Measurements from ENCODE around the gene MCM9. TPM values are rescaled to one million over a fixed set of nuclear protein-coding genes. Genes with fewer than 3 reads are reported as not detected.

MCM9 gene
- total and polyA plus RNA-seq, 8 donors: 5.0 to 14.4 (median 7.7) TPM

- H3K27me3 ChIP-seq: no peaks in the 10 kb centered on the region
- intact Hi-C loops (cut with DNase I): no loop called here
- no peak overlapping the region for H3K27ac ChIP-seq
- peaks cover 0 to 4% (median 0%) of the 10 kb centered on the region in 3 donors for H3K4me1 ChIP-seq
- 97 to 99% methylated on average over 5 of the region's 5 CpGs for WGBS, 2 donors
- TF ChIP-seq CTCF (IDR thresholded peaks at IDR 0.05): no peak
- H3K36me3 ChIP-seq: no peaks in the 10 kb centered on the region
- DNase-seq: no peak
- no peak for ATAC-seq
- FAIRE-seq: no peak
- H3K4me3 ChIP-seq: no peak overlapping the region
- H3K9me3 ChIP-seq: no peaks in the 10 kb centered on the region
Measured at GRCh38 chr6:118789419-118789818, 145.5 kb downstream of the MCM9 start.

- intact Hi-C loops (cut with DNase I): no loop called here
- DNase-seq (no peak), ATAC-seq (no peak), FAIRE-seq (no peak)
- no peak for TF ChIP-seq CTCF (IDR thresholded peaks at IDR 0.05)
- peaks cover 0 to 10% (median 4%) of the 10 kb centered on the region in 3 donors for H3K4me1 ChIP-seq
- no peaks in the 10 kb centered on the region for H3K27me3 ChIP-seq
- no peak overlapping the region for H3K27ac ChIP-seq
- WGBS, 2 donors: 83 to 87% methylated on average over 4 of the region's 4 CpGs
- no peaks in the 10 kb centered on the region for H3K9me3 ChIP-seq
- H3K36me3 ChIP-seq: no peaks in the 10 kb centered on the region
- H3K4me3 ChIP-seq: no peak overlapping the region
Measured at GRCh38 chr6:118788702-118789101, 146.3 kb downstream of the MCM9 start.

- Histone ChIP-seq H3K36me3 (no peaks in the 10 kb centered on the region), H3K4me1 (peaks cover 0 to 10% (median 4%) of the 10 kb centered on the region in 3 donors), H3K4me3 (no peak overlapping the region), H3K9me3 (no peaks in the 10 kb centered on the region), H3K27ac (no peak overlapping the region), H3K27me3 (no peaks in the 10 kb centered on the region)
- WGBS, 2 donors: 83 to 86% methylated on average over 6 of the region's 6 CpGs
- no peak for TF ChIP-seq CTCF (IDR thresholded peaks at IDR 0.05)
- DNase-seq (no peak), ATAC-seq (peak in 2 of 4 donors; percentile 57 to 60), FAIRE-seq (no peak)
- intact Hi-C loops (cut with DNase I): no loop called here
Measured at GRCh38 chr6:118787724-118788423, 147.1 kb downstream of the MCM9 start.

- TF ChIP-seq CTCF (IDR thresholded peaks at IDR 0.05): no peak
- no peaks in the 10 kb centered on the region for H3K36me3 ChIP-seq
- H3K27me3 ChIP-seq: no peaks in the 10 kb centered on the region
- peaks cover 0 to 10% (median 4%) of the 10 kb centered on the region in 3 donors for H3K4me1 ChIP-seq
- 70 to 75% methylated on average over 8 of the region's 8 CpGs for WGBS, 2 donors
- no peak overlapping the region for H3K27ac ChIP-seq
- intact Hi-C loops (cut with DNase I): no loop called here
- DNase-seq (no peak), FAIRE-seq (no peak), ATAC-seq (no peak)
- no peaks in the 10 kb centered on the region for H3K9me3 ChIP-seq
- no peak overlapping the region for H3K4me3 ChIP-seq
Measured at GRCh38 chr6:118786596-118787453, 148.1 kb downstream of the MCM9 start.

Data from pancreas (tissue), 10 donors.